ENCODE data around the gene FAM110A. TPM values are rescaled to one million over a fixed set of nuclear protein-coding genes. Genes with fewer than 3 reads are reported as not detected.

Gene FAM110A
- total and polyA plus RNA-seq, 2 experiments from 2014 or later: 30.2 to 34.4 TPM

GRCh38 chr20:821731-822065 is 11.8 kb upstream of the FAM110A start:
- TF ChIP-seq CTCF (IDR thresholded peaks at IDR 0.05; ENCODE audit: low read depth, low read length): no peak
- H3K27me3 ChIP-seq: no peaks in the 10 kb centered on the region
- no peaks in the 10 kb centered on the region for H3K36me3 ChIP-seq
- no peaks in the 10 kb centered on the region for H3K9me3 ChIP-seq (ENCODE audit: low read depth)
- H3K4me1 ChIP-seq (ENCODE audit: low read depth): peaks cover 29% of the 10 kb centered on the region
- peak overlapping the region; percentile 73 for H3K27ac ChIP-seq
- H3K4me3 ChIP-seq: no peak overlapping the region
- no peak for DNase-seq (ENCODE audit: low read depth in 1 of 2, low spot score in 1 of 2)

- Histone ChIP-seq H3K9me3 (ENCODE audit: low read depth) (no peaks in the 10 kb centered on the region), H3K4me3 (no peak overlapping the region), H3K27ac (no peak overlapping the region), H3K4me1 (ENCODE audit: low read depth) (peaks cover 29% of the 10 kb centered on the region), H3K27me3 (no peaks in the 10 kb centered on the region), H3K36me3 (no peaks in the 10 kb centered on the region)
- TF ChIP-seq CTCF (IDR thresholded peaks at IDR 0.05; ENCODE audit: low read depth, low read length): no peak
- no peak for DNase-seq (ENCODE audit: low read depth in 1 of 2, low spot score in 1 of 2)
These were observed 10.6 kb upstream of the FAM110A start for GRCh38 chr20:822651-823573.

GRCh38 chr20:823574-823902 is 10.0 kb upstream of the FAM110A start:
- no peaks in the 10 kb centered on the region for H3K27me3 ChIP-seq
- no peak overlapping the region for H3K27ac ChIP-seq
- no peak for TF ChIP-seq CTCF (IDR thresholded peaks at IDR 0.05; ENCODE audit: low read depth, low read length)

GRCh38 chr20:824490-824889 is 9.0 kb upstream of the FAM110A start:
- TF ChIP-seq CTCF (IDR thresholded peaks at IDR 0.05; ENCODE audit: low read depth, low read length): no peak
- H3K36me3 ChIP-seq: no peaks in the 10 kb centered on the region
- H3K27ac ChIP-seq: no peak overlapping the region

More at GRCh38 chr20:823574-823902, 10.0 kb upstream of the FAM110A start:
- Histone ChIP-seq H3K4me3 (no peak overlapping the region), H3K4me1 (ENCODE audit: low read depth) (peaks cover 29% of the 10 kb centered on the region), H3K36me3 (no peaks in the 10 kb centered on the region), H3K9me3 (ENCODE audit: low read depth) (no peaks in the 10 kb centered on the region)
- DNase-seq (ENCODE audit: low read depth in 1 of 2, low spot score in 1 of 2): no peak

GRCh38 chr20:824916-825315 is 8.6 kb upstream of the FAM110A start:
- Histone ChIP-seq H3K36me3 (no peaks in the 10 kb centered on the region), H3K9me3 (ENCODE audit: low read depth) (no peaks in the 10 kb centered on the region), H3K27ac (no peak overlapping the region), H3K27me3 (no peaks in the 10 kb centered on the region), H3K4me3 (no peak overlapping the region), H3K4me1 (ENCODE audit: low read depth) (peaks cover 40% of the 10 kb centered on the region)
- TF ChIP-seq CTCF (IDR thresholded peaks at IDR 0.05; ENCODE audit: low read depth, low read length): no peak
- no peak for DNase-seq (ENCODE audit: low read depth in 1 of 2, low spot score in 1 of 2)

More at GRCh38 chr20:824490-824889, 9.0 kb upstream of the FAM110A start:
- DNase-seq (ENCODE audit: low read depth in 1 of 2, low spot score in 1 of 2): no peak
- H3K9me3 ChIP-seq (ENCODE audit: low read depth): no peaks in the 10 kb centered on the region
- no peak overlapping the region for H3K4me3 ChIP-seq
- peaks cover 36% of the 10 kb centered on the region for H3K4me1 ChIP-seq (ENCODE audit: low read depth)
- no peaks in the 10 kb centered on the region for H3K27me3 ChIP-seq
